HEK293 (cell line): ENCODE results near the gene PAPSS2.
A peak's percentile ranks its signal among the peaks of the same experiment; 100 is the strongest.
"Not testable (repeated sequence)": the region's sequence is repeated elsewhere in the genome, so short reads cannot be mapped to it uniquely, and the experiment has no call there.

ENCODE experiments used
- CTCF ChIA-PET: fragments of 350-600 bp; formaldehyde crosslinking; extraction: SDS; loops from one replicate; lab custom pipeline; 2021; ENCODE audit warnings: antibody characterized with exemption; lab: Yijun Ruan, JAX
- POLR2A ChIA-PET: fragments of 300-600 bp; formaldehyde crosslinking; extraction: SDS; loops from one replicate; lab custom pipeline; 2020; ENCODE audit warnings: antibody characterized with exemption, inconsistent platforms; lab: Yijun Ruan, JAX
- H3K27ac ChIP-seq: fragments of 200-500 bp; sonication (Bioruptor generic); 2 replicates; pipeline ENCODE4 v1.5.1; 2014; ENCODE audit warnings: low read depth, low read length, control low read depth, inconsistent platforms; ENCODE audit errors: extremely low read depth
- H3K36me3 ChIP-seq, 2 experiments: fragments of 200-500 bp in 1 of 2; sonication (Bioruptor generic) in 1 of 2; 1 replicate in 1 of 2; 2 replicates in 1 of 2; pipeline ENCODE4 v1.5.1; 2014 to 2017; ENCODE audit warnings: inconsistent platforms in 2 of 2, low read length in 2 of 2; ENCODE audit not compliant: control insufficient read depth in 2 of 2, insufficient read depth in 1 of 2
- H3K4me1 ChIP-seq: fragments of 200-500 bp; sonication (Bioruptor generic); 2 replicates; pipeline ENCODE4 v1.5.1; 2014; ENCODE audit warnings: mild to moderate bottlenecking, low read length, inconsistent platforms; ENCODE audit not compliant: control insufficient read depth, insufficient read depth
- H3K4me3 ChIP-seq: 2 replicates; pipeline ENCODE4 v1.5.1; 2011; ENCODE audit warnings: low read depth, mild to moderate bottlenecking, control low read depth, low read length, moderate library complexity
- H3K9me3 ChIP-seq: fragments of 200-500 bp; sonication (Bioruptor generic); 2 replicates; pipeline ENCODE4 v1.5.1; 2014; ENCODE audit warnings: low read depth, low read length, inconsistent platforms; ENCODE audit not compliant: control insufficient read depth, insufficient read depth
- KLF8 ChIP-seq: fragments of 450-650 bp; formaldehyde crosslinking; IDR thresholded peaks from 2 replicates; pipeline ENCODE4 v1.5.1; 2016; ENCODE audit warnings: missing biosample characterization, missing genetic modification characterization
- TRIM28 ChIP-seq: IDR thresholded peaks from 2 replicates; pipeline ENCODE4 v1.6.1; 2011; ENCODE audit warnings: low read length, control low read depth, borderline replicate concordance
- ZFP37 ChIP-seq: fragments of 450-650 bp; formaldehyde crosslinking; IDR thresholded peaks from 2 replicates; pipeline ENCODE4 v1.5.1; 2016; ENCODE audit warnings: missing biosample characterization, missing genetic modification characterization
- ZNF292 ChIP-seq: fragments of 450-650 bp; formaldehyde crosslinking; IDR thresholded peaks from 2 replicates; pipeline ENCODE4 v1.5.1; 2016; ENCODE audit warnings: low read depth, missing biosample characterization, missing genetic modification characterization, borderline replicate concordance
- ZNF585B ChIP-seq: fragments of 450-650 bp; formaldehyde crosslinking; IDR thresholded peaks from 2 replicates; pipeline ENCODE4 v1.5.1; 2016; ENCODE audit warnings: missing biosample characterization, missing genetic modification characterization
- ZNF623 ChIP-seq: fragments of 450-650 bp; formaldehyde crosslinking; IDR thresholded peaks from 2 replicates; pipeline ENCODE4 v1.5.1; 2016; ENCODE audit warnings: missing biosample characterization, missing genetic modification characterization
- ZNF843 ChIP-seq: fragments of 450-650 bp; formaldehyde crosslinking; IDR thresholded peaks from 2 replicates; pipeline ENCODE4 v1.5.1; 2016; ENCODE audit warnings: missing biosample characterization, missing genetic modification characterization
- TF ChIP-seq, protein P1 (sequence below): fragments of 450-650 bp; formaldehyde crosslinking; IDR thresholded peaks from 2 replicates; pipeline ENCODE4 v1.5.1; 2016; ENCODE audit warnings: missing biosample characterization, missing genetic modification characterization
- TF ChIP-seq, protein P2 (sequence below): sonication (generic); formaldehyde crosslinking; IDR thresholded peaks from 2 replicates; pipeline ENCODE4 v1.8.1; 2022; ENCODE audit warnings: mild to moderate bottlenecking, moderate library complexity, missing genetic modification reagents
- TF ChIP-seq, protein P3 (sequence below): fragments of 450-650 bp; formaldehyde crosslinking; IDR thresholded peaks from 2 replicates; pipeline ENCODE4 v1.5.1; 2017; ENCODE audit warnings: missing biosample characterization, missing genetic modification characterization
- TF ChIP-seq, protein P4 (sequence below): fragments of 450-650 bp; formaldehyde crosslinking; conservative IDR thresholded peaks from 2 replicates; pipeline ENCODE4 v1.5.1; 2016; ENCODE audit warnings: low read depth, missing biosample characterization, missing genetic modification characterization
- TF ChIP-seq, protein P5 (sequence below): fragments of 450-650 bp; formaldehyde crosslinking; IDR thresholded peaks from 2 replicates; pipeline ENCODE4 v1.5.1; 2016; ENCODE audit warnings: missing biosample characterization, missing genetic modification characterization

PAPSS2 gene

DNA sequence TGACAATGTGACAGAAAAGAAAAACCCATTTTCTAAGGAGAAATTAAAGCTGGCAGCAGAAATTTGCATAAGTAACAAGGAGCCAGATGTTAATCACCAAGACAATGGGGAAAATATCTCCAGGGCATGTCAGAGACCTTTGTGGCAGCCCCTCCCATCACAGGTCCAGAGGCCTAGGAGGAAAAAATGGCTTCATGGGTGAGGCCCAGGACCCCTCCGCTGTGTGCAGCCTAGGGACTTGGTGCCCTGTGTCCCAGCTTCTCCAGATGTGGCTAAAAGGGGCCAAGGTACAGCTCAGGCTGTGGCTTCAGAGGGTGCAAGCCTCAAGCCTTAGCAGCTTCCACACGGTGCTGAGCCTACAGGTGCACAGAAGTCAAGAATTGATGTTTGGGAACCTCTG, 48.3 kb upstream of the PAPSS2 start:
- peak; percentile 21; the same call in 1 of the 2 replicates for TF ChIP-seq TRIM28
- TF ChIP-seq ZNF585B (tag by site-specific recombination): peak; percentile 98
- H3K27ac ChIP-seq, H3K4me3 ChIP-seq, H3K36me3 ChIP-seq, H3K4me1 ChIP-seq, CTCF ChIA-PET, POLR2A ChIA-PET, H3K9me3 ChIP-seq: not testable (repeated sequence)

DNA sequence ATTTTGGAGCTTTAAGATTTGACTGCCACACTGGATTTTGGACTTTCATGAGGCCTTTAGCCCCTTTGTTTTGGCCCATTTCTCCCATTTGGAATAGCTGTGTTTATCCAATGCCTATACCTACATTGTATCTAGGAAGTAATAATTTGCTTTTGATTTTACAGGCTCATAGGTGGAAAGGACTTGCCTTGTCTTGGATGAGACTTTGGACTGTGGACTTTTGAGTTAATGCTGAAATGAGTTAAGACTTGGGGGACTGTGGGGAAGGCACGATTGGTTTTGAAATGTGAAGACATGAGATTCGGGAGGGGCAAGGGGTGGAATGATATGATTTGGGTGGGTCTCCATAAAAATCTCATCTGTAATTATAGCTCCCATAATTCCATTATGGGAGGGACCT, 47.6 kb upstream of the PAPSS2 start:
- no peaks in the 10 kb centered on the region for H3K9me3 ChIP-seq
- H3K4me3 ChIP-seq: no peak overlapping the region
- no peak overlapping the region for H3K27ac ChIP-seq
- no peaks in the 10 kb centered on the region for H3K4me1 ChIP-seq
- H3K36me3 ChIP-seq: no peaks in the 10 kb centered on the region
- CTCF ChIA-PET: no interaction called here
- POLR2A ChIA-PET: no interaction called here
- TF ChIP-seq, protein P1, sequence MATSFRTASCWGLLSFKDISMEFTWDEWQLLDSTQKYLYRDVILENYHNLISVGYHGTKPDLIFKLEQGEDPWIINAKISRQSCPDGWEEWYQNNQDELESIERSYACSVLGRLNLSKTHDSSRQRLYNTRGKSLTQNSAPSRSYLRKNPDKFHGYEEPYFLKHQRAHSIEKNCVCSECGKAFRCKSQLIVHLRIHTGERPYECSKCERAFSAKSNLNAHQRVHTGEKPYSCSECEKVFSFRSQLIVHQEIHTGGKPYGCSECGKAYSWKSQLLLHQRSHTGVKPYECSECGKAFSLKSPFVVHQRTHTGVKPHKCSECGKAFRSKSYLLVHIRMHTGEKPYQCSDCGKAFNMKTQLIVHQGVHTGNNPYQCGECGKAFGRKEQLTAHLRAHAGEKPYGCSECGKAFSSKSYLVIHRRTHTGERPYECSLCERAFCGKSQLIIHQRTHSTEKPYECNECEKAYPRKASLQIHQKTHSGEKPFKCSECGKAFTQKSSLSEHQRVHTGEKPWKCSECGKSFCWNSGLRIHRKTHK (tag by site-specific recombination): no peak
- TF ChIP-seq, protein P2, sequence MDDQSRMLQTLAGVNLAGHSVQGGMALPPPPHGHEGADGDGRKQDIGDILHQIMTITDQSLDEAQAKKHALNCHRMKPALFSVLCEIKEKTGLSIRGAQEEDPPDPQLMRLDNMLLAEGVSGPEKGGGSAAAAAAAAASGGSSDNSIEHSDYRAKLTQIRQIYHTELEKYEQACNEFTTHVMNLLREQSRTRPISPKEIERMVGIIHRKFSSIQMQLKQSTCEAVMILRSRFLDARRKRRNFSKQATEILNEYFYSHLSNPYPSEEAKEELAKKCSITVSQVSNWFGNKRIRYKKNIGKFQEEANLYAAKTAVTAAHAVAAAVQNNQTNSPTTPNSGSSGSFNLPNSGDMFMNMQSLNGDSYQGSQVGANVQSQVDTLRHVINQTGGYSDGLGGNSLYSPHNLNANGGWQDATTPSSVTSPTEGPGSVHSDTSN (CRISPR knock-in tag): no peak

DNA sequence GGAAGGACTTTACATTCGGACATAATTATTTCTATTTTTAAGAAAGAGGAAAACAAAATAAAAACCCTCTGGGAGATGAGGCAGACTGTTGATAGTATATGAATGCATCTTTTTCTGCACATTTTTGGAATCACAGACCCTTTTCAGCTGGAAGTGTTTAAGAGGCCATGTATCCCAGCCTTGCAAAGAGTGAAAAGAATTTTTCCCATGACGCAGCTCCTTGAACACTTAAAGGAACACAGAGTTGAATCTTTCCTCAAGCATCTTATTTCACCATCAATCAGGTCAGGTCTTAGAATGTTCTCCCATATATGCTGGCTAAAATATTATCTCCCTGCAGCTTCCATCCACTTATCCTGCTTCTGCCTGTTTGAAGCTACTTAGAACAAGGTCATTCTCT, 45.9 kb upstream of the PAPSS2 start:
- ChIA-PET POLR2A (no interaction called here), CTCF (no interaction called here)
- no peaks in the 10 kb centered on the region for H3K4me1 ChIP-seq

DNA sequence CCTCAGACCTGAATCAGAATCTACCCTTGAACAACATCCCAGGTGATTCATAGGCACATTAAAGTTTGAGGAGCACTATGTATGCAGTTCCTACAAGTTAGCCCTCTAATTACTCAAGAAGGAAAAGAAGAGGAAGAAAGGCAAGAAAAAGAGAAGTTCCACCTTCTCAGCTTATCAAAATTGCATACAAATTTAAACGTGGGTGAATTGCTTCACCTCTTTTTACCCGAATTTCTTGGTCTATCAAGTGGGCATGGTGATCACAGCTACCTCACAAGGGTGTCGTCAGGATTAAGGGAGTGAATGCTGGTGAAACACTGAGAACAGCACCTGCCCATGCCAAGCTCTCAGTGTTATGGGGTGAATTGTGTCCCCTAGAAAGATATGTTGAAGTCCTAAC, 43.8 kb upstream of the PAPSS2 start:
- no peaks in the 10 kb centered on the region for H3K9me3 ChIP-seq
- H3K4me1 ChIP-seq: no peaks in the 10 kb centered on the region
- no peak overlapping the region for H3K4me3 ChIP-seq
- POLR2A ChIA-PET: no interaction called here
- CTCF ChIA-PET: no interaction called here
- TF ChIP-seq, protein P2 (CRISPR knock-in tag): no peak
- TF ChIP-seq, protein P3, sequence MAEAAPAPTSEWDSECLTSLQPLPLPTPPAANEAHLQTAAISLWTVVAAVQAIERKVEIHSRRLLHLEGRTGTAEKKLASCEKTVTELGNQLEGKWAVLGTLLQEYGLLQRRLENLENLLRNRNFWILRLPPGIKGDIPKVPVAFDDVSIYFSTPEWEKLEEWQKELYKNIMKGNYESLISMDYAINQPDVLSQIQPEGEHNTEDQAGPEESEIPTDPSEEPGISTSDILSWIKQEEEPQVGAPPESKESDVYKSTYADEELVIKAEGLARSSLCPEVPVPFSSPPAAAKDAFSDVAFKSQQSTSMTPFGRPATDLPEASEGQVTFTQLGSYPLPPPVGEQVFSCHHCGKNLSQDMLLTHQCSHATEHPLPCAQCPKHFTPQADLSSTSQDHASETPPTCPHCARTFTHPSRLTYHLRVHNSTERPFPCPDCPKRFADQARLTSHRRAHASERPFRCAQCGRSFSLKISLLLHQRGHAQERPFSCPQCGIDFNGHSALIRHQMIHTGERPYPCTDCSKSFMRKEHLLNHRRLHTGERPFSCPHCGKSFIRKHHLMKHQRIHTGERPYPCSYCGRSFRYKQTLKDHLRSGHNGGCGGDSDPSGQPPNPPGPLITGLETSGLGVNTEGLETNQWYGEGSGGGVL: no peak
- no peak for TF ChIP-seq ZNF623
- TF ChIP-seq, protein P4, sequence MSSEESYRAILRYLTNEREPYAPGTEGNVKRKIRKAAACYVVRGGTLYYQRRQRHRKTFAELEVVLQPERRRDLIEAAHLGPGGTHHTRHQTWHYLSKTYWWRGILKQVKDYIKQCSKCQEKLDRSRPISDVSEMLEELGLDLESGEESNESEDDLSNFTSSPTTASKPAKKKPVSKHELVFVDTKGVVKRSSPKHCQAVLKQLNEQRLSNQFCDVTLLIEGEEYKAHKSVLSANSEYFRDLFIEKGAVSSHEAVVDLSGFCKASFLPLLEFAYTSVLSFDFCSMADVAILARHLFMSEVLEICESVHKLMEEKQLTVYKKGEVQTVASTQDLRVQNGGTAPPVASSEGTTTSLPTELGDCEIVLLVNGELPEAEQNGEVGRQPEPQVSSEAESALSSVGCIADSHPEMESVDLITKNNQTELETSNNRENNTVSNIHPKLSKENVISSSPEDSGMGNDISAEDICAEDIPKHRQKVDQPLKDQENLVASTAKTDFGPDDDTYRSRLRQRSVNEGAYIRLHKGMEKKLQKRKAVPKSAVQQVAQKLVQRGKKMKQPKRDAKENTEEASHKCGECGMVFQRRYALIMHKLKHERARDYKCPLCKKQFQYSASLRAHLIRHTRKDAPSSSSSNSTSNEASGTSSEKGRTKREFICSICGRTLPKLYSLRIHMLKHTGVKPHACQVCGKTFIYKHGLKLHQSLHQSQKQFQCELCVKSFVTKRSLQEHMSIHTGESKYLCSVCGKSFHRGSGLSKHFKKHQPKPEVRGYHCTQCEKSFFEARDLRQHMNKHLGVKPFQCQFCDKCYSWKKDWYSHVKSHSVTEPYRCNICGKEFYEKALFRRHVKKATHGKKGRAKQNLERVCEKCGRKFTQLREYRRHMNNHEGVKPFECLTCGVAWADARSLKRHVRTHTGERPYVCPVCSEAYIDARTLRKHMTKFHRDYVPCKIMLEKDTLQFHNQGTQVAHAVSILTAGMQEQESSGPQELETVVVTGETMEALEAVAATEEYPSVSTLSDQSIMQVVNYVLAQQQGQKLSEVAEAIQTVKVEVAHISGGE (tag by site-specific recombination): no peak
- no peaks in the 10 kb centered on the region for H3K36me3 ChIP-seq
- H3K27ac ChIP-seq: no peak overlapping the region

More for the DNA sequence above, 45.9 kb upstream of the PAPSS2 start:
- no peak for TF ChIP-seq ZNF292 (tag by site-specific recombination)
- TF ChIP-seq, protein P5, sequence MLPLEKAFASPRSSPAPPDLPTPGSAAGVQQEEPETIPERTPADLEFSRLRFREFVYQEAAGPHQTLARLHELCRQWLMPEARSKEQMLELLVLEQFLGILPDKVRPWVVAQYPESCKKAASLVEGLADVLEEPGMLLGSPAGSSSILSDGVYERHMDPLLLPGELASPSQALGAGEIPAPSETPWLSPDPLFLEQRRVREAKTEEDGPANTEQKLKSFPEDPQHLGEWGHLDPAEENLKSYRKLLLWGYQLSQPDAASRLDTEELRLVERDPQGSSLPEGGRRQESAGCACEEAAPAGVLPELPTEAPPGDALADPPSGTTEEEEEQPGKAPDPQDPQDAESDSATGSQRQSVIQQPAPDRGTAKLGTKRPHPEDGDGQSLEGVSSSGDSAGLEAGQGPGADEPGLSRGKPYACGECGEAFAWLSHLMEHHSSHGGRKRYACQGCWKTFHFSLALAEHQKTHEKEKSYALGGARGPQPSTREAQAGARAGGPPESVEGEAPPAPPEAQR (tag by site-specific recombination): no peak
- no peak for TF ChIP-seq KLF8 (tag by site-specific recombination)
- no peak for TF ChIP-seq ZFP37 (tag by site-specific recombination)
- TF ChIP-seq ZNF843 (tag by site-specific recombination): no peak
- Histone ChIP-seq H3K27ac (no peak overlapping the region), H3K36me3 (no peaks in the 10 kb centered on the region), H3K4me3 (no peak overlapping the region), H3K9me3 (no peaks in the 10 kb centered on the region)
